ENCODE results near the gene EP300.
A peak's percentile ranks its signal among the peaks of the same experiment; 100 is the strongest.
"Not testable (repeated sequence)": the region's sequence is repeated elsewhere in the genome, so short reads cannot be mapped to it uniquely, and the experiment has no call there.

Gene EP300

DNA sequence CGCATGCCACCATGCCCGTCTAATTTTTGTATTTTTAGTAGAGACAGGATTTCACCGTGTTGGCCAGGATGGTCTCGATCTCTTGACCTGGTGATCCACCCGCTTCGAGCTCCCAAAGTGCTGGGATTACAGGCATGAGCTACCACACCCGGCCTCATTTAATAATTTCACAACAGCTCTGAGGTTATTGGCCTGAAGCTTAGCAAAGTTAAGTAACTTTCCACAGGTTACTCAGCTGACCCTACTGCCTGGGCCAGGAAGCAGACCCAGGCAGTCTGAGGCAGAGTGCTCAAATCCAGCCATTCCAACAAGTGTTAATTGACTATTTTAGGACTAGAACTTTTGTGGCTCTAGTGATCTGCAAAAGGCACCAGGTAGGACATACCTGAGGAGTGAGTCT lies 60.5 kb downstream of the EP300 start:
- DNase-seq (ENCODE audit: low spot score), result no peak

GRCh38 chr22:41157083-41157482 lies 64.7 kb downstream of the EP300 start:
- DNase-seq (ENCODE audit: low spot score), result no peak

- no peak for DNase-seq (ENCODE audit: low spot score)
These were observed 76.8 kb downstream of the EP300 start for GRCh38 chr22:41169157-41169556.

- DNase-seq (ENCODE audit: low spot score), result no peak
These were observed 79.6 kb downstream of the EP300 start for GRCh38 chr22:41171996-41172395.

DNA sequence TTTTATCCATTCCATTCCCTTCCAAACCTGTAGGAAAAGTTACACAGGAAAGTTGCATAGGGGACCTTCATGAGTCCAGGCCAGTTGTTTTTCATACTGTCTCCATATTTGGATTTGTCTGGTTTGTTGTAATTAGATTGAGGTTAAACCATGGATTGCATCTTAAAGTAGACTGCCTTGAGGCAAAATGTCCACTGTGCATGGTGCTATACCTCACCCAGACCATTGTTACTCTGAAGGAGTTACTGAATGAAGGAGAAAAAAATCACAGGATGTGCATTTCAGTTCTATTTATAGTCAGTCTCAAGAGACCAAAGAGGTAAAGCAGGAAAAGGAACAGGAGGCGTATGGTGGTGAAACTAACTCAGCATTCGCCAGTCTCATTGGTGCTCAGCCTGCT lies 83.2 kb downstream of the EP300 start:
- no peak for DNase-seq (ENCODE audit: low spot score)

DNA sequence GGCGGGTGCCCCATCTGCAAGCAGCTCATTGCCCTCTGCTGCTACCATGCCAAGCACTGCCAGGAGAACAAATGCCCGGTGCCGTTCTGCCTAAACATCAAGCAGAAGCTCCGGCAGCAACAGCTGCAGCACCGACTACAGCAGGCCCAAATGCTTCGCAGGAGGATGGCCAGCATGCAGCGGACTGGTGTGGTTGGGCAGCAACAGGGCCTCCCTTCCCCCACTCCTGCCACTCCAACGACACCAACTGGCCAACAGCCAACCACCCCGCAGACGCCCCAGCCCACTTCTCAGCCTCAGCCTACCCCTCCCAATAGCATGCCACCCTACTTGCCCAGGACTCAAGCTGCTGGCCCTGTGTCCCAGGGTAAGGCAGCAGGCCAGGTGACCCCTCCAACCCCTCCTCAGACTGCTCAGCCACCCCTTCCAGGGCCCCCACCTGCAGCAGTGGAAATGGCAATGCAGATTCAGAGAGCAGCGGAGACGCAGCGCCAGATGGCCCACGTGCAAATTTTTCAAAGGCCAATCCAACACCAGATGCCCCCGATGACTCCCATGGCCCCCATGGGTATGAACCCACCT lies 84.7 kb downstream of the EP300 start:
- no peak for DNase-seq (ENCODE audit: low spot score)

GRCh38 chr22:41177622-41178424 lies 85.4 kb downstream of the EP300 start:
- DNase-seq (ENCODE audit: low spot score), result no peak

DNA sequence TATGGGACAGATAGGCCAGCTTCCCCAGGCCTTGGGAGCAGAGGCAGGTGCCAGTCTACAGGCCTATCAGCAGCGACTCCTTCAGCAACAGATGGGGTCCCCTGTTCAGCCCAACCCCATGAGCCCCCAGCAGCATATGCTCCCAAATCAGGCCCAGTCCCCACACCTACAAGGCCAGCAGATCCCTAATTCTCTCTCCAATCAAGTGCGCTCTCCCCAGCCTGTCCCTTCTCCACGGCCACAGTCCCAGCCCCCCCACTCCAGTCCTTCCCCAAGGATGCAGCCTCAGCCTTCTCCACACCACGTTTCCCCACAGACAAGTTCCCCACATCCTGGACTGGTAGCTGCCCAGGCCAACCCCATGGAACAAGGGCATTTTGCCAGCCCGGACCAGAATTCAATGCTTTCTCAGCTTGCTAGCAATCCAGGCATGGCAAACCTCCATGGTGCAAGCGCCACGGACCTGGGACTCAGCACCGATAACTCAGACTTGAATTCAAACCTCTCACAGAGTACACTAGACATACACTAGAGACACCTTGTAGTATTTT lies 86.1 kb downstream of the EP300 start:
- DNase-seq (ENCODE audit: low spot score), result peak; percentile 56

DNA sequence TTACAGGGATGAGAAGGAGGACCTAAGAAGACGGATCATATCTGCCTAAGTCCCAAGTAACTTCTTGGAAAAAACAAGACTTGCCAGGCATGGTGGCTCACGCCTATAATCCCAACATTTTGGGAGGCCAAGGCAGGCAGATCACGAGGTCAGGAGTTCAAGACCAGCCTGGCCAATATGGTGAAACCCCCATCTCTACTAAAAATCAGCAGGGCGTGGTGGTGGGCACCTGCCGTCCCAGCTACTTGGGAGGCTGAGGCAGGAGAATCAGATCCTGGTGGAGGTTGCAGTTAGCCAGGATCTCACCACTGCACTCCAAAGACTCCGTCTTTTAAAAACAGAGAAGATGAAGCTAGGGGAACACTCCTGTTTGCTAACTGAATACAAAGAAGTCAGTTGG lies 88.0 kb downstream of the EP300 start:
- not testable (repeated sequence) for DNase-seq (ENCODE audit: low spot score)

GRCh38 chr22:41180926-41181325 lies 88.5 kb downstream of the EP300 start:
- no peak for DNase-seq (ENCODE audit: low spot score)

GRCh38 chr22:41181349-41182241 lies 89.2 kb downstream of the EP300 start:
- no peak for DNase-seq (ENCODE audit: low spot score)

DNA sequence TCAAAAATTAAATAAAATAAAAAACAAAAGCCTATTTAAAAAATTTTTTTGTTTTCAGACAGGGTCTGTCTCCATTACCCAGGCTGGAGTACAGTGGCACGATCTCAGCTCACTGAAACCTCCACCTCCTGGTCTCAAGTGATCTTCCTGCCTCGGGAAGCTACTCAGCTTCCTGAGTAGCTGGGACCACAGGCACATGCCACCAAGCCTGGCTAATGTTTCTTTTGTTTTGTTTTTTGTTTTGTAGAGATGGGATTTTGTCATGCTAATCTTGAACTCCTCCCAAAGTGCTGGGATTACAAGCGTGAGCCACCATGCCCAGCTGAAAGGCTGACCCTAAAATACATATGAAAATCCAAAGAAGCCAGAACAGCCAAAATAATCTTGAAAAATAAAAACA lies 92.3 kb downstream of the EP300 start:
- DNase-seq (ENCODE audit: low spot score), result no peak

DNA sequence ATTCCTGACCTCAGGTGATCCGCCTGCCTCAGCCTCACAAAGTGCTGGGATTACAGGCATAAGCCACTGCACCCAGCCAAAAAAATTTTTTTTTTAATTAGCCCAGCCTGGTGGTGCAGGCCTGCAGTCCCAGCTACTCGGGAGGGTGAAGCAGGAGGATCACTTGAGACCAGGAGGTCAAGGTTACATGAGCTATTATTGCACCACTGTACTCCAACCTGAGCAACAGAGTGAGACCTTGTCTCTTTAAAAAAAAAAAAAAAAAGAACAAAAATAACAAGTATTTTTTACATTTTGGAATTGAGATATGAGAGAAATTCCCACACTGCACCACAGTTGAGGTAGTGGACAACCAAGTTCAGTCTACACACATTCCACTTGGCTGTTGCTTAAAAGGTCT lies 99.1 kb downstream of the EP300 start:
- DNase-seq (ENCODE audit: low spot score), result no peak

GRCh38 chr22:41193829-41194228 lies 101.4 kb downstream of the EP300 start:
- no peak for DNase-seq (ENCODE audit: low spot score)

- peak; percentile 83 for DNase-seq (ENCODE audit: low spot score)
These were observed 104.9 kb downstream of the EP300 start for GRCh38 chr22:41197038-41197972.

- no peak for DNase-seq (ENCODE audit: low spot score)
These were observed 105.7 kb downstream of the EP300 start for GRCh38 chr22:41198027-41198580.

DNA sequence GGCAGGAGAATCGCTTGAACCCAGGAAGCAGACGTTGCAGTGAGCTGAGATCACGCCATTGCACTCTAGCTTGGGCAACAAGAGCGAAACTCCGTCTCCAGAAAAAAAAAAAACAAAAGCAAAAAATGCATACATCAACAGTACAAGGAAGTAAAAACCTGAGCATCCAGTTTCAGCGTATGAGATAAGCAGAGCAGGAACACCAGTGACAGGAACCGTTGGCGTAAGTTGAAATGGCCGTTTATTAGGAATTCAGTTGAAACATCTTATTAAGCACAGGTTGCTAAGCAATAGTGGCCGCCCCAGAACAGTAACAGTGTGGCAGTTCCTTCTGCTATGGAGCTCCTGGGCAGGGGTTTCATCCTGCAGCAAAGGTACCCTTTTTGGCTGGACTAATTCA lies 108.7 kb downstream of the EP300 start:
- DNase-seq (ENCODE audit: low spot score), result no peak

GRCh38 chr22:41203118-41203517 lies 110.7 kb downstream of the EP300 start:
- DNase-seq (ENCODE audit: low spot score), result no peak

- no peak for DNase-seq (ENCODE audit: low spot score)
These were observed 111.7 kb downstream of the EP300 start for GRCh38 chr22:41204066-41204465.

DNA sequence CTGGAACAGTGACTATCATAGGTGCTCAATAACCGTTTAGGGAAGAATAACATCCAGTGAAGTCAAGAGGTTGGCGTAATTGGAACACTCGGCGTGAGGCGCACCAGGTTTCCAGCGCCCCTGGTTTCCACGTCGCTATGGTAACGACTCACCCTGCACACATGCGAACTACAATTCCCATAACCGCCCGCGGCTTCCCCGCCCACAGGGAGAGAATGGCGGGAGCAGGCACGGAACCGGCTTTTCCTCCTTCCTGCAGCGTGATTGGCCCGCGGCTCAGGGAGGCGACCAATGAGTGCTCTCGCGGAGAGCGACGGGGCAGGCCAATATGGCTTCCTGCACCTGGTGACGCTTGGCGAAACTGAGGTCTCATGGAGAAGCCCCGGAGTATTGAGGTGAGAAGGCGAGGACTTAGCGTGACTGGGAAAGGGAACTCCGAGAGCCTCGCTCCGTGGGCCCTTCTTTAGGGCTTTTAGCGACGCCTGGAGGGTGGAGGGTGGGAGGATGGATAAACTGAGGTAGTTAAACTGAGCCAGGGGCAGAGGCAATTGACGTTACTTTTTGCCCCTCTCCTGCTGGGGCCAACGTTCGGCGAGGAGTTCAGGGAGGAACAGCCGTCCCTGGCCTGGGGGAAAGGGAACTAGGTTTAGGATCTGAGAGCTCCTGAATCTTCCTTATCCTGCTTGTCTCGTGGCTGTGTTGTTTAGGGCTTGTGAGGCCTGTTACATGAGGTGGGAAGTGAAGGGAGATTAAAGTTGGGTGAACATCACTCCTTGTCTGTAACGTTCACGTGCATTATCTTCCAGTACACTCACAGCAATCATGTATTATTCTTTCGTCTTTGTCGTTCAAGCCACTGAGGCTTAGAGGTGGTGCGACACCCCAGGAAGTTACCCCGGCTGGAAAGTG lies 112.9 kb downstream of the EP300 start, which contains the start of gene L3MBTL2:
Gene L3MBTL2, plus strand, starts transcription at position 321 of the 909 bp plus-strand sequence. Its CDS starts 51 bp downstream, at position 372.
- DNase-seq (ENCODE audit: low spot score), result peak; percentile 97
